ENCODE measurements around the gene GABRD. TPM values are rescaled to one million over a fixed set of nuclear protein-coding genes. Genes with fewer than 3 reads are reported as not detected.

The GABRD gene
- polyA plus RNA-seq, 4 donors: 1.4 to 2.2 (median 1.8) TPM

- DNase-seq (ENCODE audit: low read depth in 4 of 4, low spot score in 2 of 4): no peak
These were observed 34.5 kb upstream of the GABRD start for GRCh38 chr1:1984560-1985070.

- DNase-seq (ENCODE audit: low read depth in 4 of 4, low spot score in 2 of 4): no peak
These were observed 33.6 kb upstream of the GABRD start for GRCh38 chr1:1985375-1986050.

DNA sequence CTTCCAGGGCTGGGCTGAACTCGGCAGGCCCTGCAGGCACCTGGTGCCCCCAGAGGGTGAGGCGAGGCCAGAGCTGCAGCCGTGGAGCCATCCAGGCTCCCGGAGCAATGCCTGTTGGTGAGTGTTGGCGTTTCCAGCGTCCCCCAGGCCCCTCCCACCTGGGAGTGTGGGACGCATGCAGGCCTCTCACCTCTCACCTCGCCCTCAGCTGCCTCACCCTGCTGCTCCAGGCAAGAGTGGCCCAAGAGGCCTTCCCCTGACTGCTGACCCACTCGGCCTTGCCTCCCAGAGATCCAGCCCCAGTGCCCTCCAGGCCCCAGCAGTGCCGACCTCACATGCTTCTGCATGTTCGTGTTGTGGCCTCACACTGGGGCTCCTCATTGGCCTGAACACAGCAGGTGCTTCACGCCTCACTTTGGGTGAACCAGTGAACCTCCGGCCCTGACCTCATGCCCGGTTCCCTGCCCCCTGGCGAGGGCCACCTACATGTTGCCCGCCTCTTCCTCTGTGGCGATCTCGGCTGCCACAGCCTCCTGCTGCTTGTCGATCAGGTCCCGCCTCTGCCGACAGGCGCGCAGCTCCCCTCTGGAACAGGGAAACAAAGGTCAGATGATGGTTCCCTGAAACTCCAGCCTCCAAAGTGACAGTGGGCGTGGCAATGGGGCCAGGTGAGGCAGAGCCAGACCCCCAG, 32.5 kb upstream of the GABRD start:
- DNase-seq (ENCODE audit: low read depth in 4 of 4, low spot score in 2 of 4): no peak

- no peak for DNase-seq (ENCODE audit: low read depth in 4 of 4, low spot score in 2 of 4)
These were observed 32.0 kb upstream of the GABRD start for GRCh38 chr1:1987142-1987510.

DNA sequence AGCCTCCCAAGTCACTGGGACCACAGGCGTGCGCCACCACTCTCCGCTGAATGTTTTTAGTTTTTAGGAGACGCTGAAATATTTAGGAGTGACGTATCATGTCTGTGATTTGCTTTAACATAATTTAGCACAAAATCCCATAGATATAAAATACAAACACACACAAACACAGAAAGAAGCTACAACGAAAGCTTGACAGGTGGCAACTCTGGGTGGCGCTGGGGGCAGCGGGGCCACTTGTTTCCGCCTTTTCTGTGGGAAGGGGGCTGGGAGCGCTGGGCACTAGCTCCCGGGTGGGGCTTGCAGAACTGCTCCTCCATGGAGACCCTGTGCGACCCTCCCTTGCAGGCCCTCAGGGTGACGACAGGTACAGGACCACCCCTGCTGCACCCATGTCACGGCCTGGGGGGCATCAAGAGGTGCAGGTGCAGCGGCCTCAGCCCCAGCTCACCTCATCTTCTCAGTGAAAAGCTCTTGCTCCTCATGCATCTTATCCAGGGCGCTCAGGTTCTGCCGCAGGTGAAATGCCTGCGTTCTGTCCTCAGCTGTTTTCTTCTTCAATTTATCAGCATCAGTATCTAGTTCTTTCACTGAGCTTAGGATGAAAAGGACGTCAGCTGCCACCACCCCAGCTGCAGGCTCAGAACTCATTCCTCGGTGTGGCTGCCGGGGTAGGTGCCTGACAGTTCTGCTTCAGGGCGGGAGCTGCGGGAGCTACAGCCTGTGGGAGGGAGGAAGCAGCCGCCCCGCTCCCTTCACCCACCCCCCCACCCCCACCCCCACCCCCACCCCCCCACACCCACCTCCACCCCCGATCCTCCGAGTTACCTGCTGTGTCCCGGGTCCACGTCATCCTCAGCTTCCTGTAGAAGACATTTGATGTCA, 30.8 kb upstream of the GABRD start:
- no peak for DNase-seq (ENCODE audit: low read depth in 4 of 4, low spot score in 2 of 4)

DNA sequence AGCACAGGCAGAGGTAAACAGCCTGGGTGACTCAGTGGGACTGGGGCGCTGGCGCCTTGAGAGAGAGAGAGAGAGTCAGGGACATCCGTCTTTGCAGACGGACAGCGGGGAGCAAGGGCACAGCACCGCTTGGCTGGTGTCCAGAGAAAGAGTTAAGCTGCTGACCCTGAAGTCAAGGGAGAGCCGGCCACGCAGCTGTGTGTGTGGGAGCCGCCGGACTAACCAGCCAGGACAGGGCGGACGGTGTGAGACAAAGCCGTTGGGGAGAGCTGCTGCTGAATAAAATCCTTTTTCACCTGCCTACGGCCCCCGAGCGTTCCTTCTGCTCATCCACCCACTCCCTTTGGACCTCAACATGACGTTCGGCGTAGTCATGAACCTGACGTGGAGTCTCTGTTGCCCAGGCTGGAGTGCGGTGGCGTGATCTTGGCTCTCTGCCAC, 30.0 kb upstream of the GABRD start:
- DNase-seq (ENCODE audit: low read depth in 4 of 4, low spot score in 2 of 4): peak in 1 of 4 donors; percentile 41

DNA sequence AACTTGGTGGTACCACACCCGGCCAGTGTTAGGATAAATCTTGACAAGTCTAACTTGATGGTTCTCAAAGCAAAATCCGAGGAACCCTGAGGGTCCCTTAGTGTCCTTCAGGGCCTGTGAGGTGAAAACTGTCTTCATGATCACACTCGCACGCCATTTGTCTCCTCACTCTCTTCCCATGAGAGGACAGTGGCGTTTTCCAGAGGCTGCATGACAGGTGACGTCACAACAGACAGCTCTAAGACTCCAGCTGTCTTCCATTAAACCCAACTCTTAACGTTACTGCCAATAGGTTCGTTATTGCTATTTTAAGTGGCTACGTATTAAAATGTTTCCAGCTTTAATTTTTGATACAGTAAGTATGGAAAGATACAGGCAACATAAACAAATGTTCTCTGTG, 29.4 kb upstream of the GABRD start:
- no peak for DNase-seq (ENCODE audit: low read depth in 4 of 4, low spot score in 2 of 4)

- DNase-seq (ENCODE audit: low read depth in 4 of 4, low spot score in 2 of 4): no peak
These were observed 28.9 kb upstream of the GABRD start for GRCh38 chr1:1990222-1990621.

GRCh38 chr1:1994536-1994935, 24.6 kb upstream of the GABRD start:
- DNase-seq (ENCODE audit: low read depth in 4 of 4, low spot score in 2 of 4): no peak

GRCh38 chr1:1996207-1996651, 22.9 kb upstream of the GABRD start:
- DNase-seq (ENCODE audit: low read depth in 4 of 4, low spot score in 2 of 4): no peak

DNA sequence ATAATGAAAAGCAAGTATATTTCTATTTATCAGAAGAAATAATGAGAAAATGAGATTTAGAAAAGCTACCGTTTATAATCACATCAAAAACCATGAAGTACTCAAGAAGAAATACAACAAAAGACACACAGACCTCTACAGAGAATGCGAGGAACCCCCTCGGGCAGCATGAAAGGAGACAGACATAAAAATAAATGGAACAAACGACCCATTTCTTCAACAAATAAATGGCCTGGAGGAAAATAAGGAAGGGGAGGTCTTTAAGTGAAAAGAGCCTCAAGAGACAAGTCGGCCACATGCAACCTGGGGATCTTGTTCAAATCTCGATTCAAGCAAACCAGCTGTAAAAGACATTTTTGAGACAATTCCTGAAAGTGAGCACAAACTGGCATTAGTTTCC, 21.6 kb upstream of the GABRD start:
- no peak for DNase-seq (ENCODE audit: low read depth in 4 of 4, low spot score in 2 of 4)

- DNase-seq (ENCODE audit: low read depth in 4 of 4, low spot score in 2 of 4): no peak
These were observed 18.7 kb upstream of the GABRD start for GRCh38 chr1:2000432-2000831.

DNA sequence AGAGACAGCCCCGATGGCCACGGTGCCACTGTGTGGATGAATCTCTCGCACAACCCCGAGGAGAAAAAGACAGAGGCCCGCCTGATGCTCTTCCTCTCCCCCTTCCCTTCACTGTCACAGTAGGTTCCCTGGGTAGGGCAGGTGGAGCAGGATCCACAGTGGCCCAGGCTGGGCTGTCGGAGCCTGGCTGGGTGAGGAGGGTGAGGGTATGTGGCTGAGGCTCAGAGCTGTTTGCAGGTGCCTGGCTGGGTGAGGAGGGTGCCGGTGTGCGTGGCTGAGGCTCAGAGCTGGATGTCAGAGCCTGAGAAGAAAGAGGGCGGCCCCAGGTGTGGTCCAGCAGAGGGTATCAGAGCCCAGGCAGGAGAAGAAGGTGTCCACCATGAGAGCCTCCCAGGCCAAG, 18.3 kb upstream of the GABRD start:
- DNase-seq (ENCODE audit: low read depth in 4 of 4, low spot score in 2 of 4): no peak

DNA sequence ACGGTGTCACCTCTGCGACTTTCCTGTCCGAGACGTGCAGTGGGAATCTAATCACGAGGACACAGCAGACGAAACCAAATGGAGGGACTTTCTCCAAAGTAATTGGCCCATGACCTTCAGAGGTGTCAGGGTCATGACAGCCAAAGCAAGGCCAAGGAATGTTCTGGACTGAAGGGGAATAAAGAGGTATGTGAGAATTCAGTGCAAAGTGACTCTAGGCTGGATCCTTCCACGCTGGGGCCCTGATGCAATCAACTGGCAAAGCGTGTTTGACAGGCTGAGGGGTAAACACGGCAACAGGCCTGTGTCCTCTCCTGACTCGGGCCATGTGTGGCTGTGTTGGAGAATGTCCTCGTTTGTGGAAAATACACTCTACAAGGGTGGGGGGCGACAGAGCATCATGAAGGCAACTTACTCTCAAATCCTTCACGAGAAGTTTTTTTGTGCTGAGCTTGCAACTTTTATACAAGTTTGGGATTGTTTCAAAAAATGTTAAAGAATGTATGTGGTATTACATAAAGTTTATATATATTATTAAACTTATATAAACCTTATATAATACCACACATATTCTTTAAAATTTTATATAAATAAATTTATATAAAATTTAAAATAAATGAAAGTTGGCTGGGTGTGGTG, 17.3 kb upstream of the GABRD start:
- DNase-seq (ENCODE audit: low read depth in 4 of 4, low spot score in 2 of 4): no peak

DNA sequence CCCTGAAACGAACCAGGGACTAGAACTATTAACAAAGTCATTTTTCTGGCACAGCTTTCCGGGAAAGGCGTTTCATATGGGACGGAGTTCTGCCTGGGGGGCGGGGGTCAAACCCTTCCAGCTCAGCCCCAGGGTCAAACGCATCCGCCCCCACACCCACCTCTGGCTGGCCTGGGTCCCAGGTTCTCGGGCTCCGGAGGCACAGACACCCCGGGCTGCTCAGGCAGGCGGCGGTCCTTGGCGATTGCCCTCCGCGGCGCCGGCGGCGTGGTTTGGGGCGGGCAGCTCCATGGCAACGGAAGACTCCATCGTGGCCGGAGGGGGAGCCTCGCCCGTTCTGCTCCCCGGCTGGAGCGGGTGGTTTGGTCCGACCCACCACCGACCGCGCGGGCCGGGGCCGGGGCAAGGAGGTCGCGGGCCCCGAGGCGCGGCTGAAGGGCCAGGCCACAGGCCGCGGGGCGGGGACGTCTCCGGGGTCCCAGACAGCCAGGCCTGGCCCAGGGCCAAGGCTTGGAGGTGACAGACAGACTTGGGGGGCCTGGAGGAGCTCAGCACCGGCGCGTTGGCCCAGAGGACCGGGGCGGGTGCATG, 15.5 kb upstream of the GABRD start, which contains the start of gene CFAP74:
Gene CFAP74 (minus strand): TSS at position 246 of the 591 bp plus-strand sequence. CDS start 12,830 bp downstream, outside the sequence.
- DNase-seq (ENCODE audit: low read depth in 4 of 4, low spot score in 2 of 4): no peak

DNA sequence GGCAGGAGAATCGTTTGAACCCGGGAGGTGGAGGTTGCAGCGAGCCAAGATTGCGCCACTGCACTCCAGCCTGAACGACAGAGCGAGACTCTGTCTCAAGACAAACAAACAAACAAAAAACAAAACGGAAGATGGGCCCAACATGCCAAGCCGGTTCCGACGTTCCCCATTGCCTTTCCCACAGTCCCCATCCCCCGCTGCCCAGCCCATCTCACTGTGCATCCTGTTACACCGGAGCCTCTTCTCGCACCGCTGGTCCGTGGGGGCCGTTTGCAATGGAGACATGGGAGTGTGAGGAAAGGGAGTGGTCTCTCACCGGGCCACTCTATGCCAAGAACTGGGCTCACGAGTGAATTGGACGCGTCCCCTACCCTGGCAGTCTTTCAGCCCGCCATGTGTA, 14.3 kb upstream of the GABRD start:
- DNase-seq (ENCODE audit: low read depth in 4 of 4, low spot score in 2 of 4): no peak

DNA sequence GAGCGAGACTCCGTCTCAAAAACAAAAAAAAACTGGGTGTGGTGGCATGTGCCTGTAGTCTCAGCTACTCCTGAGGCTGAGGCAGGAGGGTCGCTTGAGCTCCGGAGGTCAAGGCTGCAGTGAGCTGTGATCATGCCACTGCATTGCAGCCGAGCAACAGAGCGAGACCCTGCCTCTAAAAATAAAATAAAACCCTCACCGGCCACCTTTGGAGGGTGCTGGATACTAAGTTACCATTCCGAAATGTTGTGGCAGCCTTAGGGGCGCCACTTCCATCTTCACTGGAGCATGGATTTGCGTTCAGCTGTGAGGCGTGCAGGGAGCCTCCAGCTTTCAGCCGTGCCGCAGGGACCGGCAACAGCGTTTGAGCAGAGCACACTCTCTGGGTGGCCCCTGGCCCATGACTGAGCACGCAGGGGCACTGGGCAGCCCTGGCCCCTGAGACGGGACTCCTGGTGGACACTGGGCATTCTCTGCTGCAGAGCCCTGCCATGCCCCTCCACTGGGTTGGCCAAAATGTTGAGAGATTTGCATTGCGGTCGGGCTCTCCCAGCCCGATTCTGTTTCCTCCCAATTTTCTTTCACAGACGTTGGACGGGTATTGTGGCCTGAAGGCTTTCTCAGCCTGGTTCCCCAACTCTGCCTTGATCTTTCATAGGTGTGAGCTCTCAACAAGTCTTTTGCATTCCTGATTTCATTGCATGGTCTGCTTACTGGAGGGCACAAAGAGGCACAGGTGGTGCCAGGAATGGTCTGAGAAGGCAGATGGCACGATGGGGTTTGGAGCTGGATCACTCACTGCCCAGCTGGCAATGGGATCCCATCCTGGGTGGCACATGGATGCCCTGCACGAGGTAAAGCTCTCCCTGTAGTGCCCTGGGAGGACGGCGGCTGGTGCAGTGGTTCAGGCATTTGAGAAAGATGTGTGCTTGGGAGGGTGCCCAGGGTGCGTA, 9.8 kb upstream of the GABRD start:
- DNase-seq (ENCODE audit: low read depth in 4 of 4, low spot score in 2 of 4): no peak

DNA sequence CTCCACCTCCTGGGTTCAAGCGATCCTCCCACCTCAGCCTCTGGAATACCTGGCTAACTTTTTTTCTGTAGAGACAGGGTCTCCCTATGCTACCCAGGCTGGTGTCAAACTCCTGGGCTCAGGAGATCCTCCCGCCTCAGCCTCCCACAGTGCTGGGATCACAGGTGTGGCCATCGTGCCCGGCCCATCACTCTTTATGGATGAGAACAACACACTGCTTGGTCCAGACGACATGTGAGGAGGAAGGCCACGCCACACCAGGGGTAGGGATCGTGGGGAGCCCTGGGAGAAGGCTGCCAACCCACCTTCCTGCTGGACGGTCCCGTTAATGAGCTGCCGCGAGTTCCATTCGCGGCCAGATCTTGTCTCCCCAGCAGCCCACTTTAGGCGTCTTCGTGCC, 5.0 kb upstream of the GABRD start:
- no peak for DNase-seq (ENCODE audit: low read depth in 4 of 4, low spot score in 2 of 4)
